Hepatocyte (in vitro differentiated cells): ENCODE measurements around the gene HMCN1. TPM values are rescaled to one million over a fixed set of nuclear protein-coding genes. Genes with fewer than 3 reads are reported as not detected.

ENCODE experiments used
- DNase-seq: peaks from one replicate; pipeline ENCODE4 v3.0.0-alpha.2; 2016; ENCODE audit warnings: low spot score
- H2AFZ ChIP-seq: fragments of 200-600 bp; sonication (generic); 2 replicates; pipeline ENCODE4 v1.6.0; 2016; ENCODE audit warnings: antibody characterized with exemption, mild to moderate bottlenecking
- H3K27ac ChIP-seq: fragments of 200-600 bp; sonication (generic); 2 replicates; pipeline ENCODE4 v1.5.1; 2016; ENCODE audit warnings: mild to moderate bottlenecking
- H3K27me3 ChIP-seq: fragments of 200-600 bp; sonication (generic); 2 replicates; pipeline ENCODE4 v1.6.1; 2016
- H3K36me3 ChIP-seq: fragments of 200-600 bp; sonication (generic); replicated peaks from 2 replicates; pipeline ENCODE4 v1.5.1; 2016; ENCODE audit warnings: low read depth; ENCODE audit not compliant: insufficient read depth
- H3K4me1 ChIP-seq: fragments of 200-600 bp; sonication (generic); 2 replicates; pipeline ENCODE4 v1.5.1; 2016; ENCODE audit warnings: mild to moderate bottlenecking, moderate library complexity; ENCODE audit not compliant: insufficient read depth
- H3K4me2 ChIP-seq: fragments of 200-600 bp; sonication (generic); 2 replicates; pipeline ENCODE4 v1.6.0; 2016
- H3K4me3 ChIP-seq: fragments of 200-600 bp; sonication (generic); 2 replicates; pipeline ENCODE4 v1.5.1; 2016; ENCODE audit warnings: mild to moderate bottlenecking
- H3K79me2 ChIP-seq: fragments of 200-600 bp; sonication (generic); 2 replicates; pipeline ENCODE4 v1.6.0; 2017; ENCODE audit warnings: mild to moderate bottlenecking
- H3K9me2 ChIP-seq: fragments of 200-600 bp; sonication (generic); replicated peaks from 2 replicates; pipeline ENCODE4 v1.6.0; 2017; ENCODE audit warnings: mild to moderate bottlenecking; ENCODE audit not compliant: insufficient read depth
- H3K9me3 ChIP-seq: fragments of 200-600 bp; sonication (generic); 2 replicates; pipeline ENCODE4 v1.5.1; 2016; ENCODE audit warnings: low read depth, mild to moderate bottlenecking
- H4K20me1 ChIP-seq: fragments of 200-600 bp; sonication (generic); 2 replicates; pipeline ENCODE4 v1.6.0; 2016; ENCODE audit warnings: mild to moderate bottlenecking; ENCODE audit not compliant: insufficient read depth, poor library complexity, severe bottlenecking
- EZH2 ChIP-seq: fragments of 200-600 bp; sonication (generic); IDR thresholded peaks from 2 replicates; pipeline ENCODE4 v1.6.1; 2016; ENCODE audit warnings: antibody characterized with exemption, mild to moderate bottlenecking, borderline replicate concordance
- EZH2phosphoT487 ChIP-seq: fragments of 200-600 bp; sonication (generic); IDR thresholded peaks from one replicate; pipeline ENCODE4 v1.6.1; 2018; ENCODE audit warnings: antibody characterized with exemption, mild to moderate bottlenecking, low read depth, moderate library complexity; ENCODE audit not compliant: unreplicated experiment, severe bottlenecking
- WGBS: methylation state at CpG from one replicate; pipeline ENCODE4 v1.1.6; 2016; ENCODE audit warnings: low lambda C conversion rate; ENCODE audit errors: missing lambda C conversion rate; 5-methylcytosine and 5-hydroxymethylcytosine counted together
- polyA plus RNA-seq: library from polyadenylated mRNA; unstranded; fragments of >200 nt; fragmentation: Nextera tagmentation; extraction: Ambion mirVana; gene quantifications from 2 replicates; pipeline ENCODE4 v1.2.1, GENCODE V29; 2016
- total RNA-seq: library from RNA; depleted of rRNA; stranded (reverse); fragments of >200 nt; gene quantifications from 2 replicates; pipeline ENCODE4 v1.2.3, GENCODE V29; 2014
- TF ChIP-seq, protein P1 (sequence below): fragments of 200-600 bp; sonication (generic); IDR thresholded peaks from 2 replicates; pipeline ENCODE4 v1.5.1; 2016; ENCODE audit warnings: antibody characterized with exemption, mild to moderate bottlenecking; ENCODE audit not compliant: poor library complexity

The HMCN1 gene
- total and polyA plus RNA-seq, 2 experiments from 2014 or later, result 2.3 to 13.4 TPM

DNA sequence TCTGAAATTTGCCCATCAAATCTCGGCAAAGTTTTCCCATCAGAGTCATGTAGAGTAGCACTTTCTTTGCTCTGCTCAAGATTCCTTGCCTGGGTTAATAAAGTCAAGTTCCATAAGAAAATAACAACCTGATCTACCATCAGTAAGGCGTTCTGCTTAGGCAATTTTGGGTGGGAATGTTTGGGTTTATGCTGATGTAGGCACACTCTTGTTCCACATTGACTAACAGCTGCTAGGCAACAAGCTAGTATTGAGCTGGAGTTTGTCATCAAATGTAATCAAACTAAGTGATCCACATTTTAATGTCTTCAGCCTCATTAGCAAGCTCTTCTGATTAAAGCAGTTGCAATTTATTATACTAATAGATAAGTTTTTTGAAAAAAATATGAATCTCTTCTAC is 12.1 kb upstream of the HMCN1 start:
- no peaks in the 10 kb centered on the region for H3K9me3 ChIP-seq
- 89% methylated on average over 2 of the region's 2 CpGs for WGBS
- H3K79me2 ChIP-seq, result no peaks in the 10 kb centered on the region
- H3K4me2 ChIP-seq, result no peak overlapping the region
- no peaks in the 10 kb centered on the region for H3K4me1 ChIP-seq
- TF ChIP-seq, protein P1, sequence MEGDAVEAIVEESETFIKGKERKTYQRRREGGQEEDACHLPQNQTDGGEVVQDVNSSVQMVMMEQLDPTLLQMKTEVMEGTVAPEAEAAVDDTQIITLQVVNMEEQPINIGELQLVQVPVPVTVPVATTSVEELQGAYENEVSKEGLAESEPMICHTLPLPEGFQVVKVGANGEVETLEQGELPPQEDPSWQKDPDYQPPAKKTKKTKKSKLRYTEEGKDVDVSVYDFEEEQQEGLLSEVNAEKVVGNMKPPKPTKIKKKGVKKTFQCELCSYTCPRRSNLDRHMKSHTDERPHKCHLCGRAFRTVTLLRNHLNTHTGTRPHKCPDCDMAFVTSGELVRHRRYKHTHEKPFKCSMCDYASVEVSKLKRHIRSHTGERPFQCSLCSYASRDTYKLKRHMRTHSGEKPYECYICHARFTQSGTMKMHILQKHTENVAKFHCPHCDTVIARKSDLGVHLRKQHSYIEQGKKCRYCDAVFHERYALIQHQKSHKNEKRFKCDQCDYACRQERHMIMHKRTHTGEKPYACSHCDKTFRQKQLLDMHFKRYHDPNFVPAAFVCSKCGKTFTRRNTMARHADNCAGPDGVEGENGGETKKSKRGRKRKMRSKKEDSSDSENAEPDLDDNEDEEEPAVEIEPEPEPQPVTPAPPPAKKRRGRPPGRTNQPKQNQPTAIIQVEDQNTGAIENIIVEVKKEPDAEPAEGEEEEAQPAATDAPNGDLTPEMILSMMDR, result no peak
- no peak for TF ChIP-seq EZH2
- no peak for TF ChIP-seq EZH2phosphoT487
- H3K27me3 ChIP-seq, result no peaks in the 10 kb centered on the region
- H3K36me3 ChIP-seq, result no peaks in the 10 kb centered on the region
- H4K20me1 ChIP-seq, result no peaks in the 10 kb centered on the region
- H3K4me3 ChIP-seq, result no peak overlapping the region
- no peaks in the 10 kb centered on the region for H3K9me2 ChIP-seq
- H2AFZ ChIP-seq, result no peak overlapping the region
- H3K27ac ChIP-seq, result no peak overlapping the region
- DNase-seq, result no peak

DNA sequence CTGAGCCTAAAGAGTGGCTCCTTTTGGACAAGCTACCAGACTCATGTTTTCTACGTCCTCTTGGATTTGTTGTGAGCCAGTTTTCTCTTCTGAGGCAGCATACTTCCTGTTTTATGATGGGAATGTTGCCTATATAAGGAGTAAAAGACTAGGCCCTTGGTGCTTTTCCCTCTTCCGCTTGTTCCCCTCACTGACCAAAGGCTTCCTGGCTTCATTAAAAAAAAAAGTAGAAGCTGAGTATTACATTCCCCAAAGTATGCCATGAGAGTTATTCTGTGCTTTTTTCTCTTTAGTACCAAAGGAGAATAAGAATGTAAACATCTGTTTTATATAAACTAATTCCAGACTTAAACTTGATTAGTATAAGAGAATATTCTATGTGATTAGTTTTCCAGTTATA is 6.5 kb upstream of the HMCN1 start:
- no peak for DNase-seq
- no peaks in the 10 kb centered on the region for H3K79me2 ChIP-seq
- TF ChIP-seq EZH2phosphoT487, result no peak
- TF ChIP-seq, protein P1, result no peak
- no peak for TF ChIP-seq EZH2

DNA sequence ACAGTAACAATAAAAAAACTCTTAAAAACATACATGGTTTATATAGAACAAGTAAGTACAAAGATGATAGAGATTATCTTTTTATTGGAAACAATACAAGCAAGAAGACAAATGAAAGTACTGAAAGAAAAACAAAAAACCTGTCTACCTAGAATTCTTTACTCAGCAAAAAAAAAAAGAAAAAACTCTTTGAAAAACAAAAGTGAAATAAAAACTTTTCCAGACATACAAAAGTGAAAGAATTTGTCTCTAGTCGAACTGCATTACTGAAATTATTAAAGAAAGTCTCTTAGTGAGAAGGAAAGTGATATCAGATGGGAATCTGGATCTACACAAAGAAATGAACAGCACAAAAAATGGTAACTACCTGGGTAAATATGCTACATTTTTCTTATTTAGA is 2.7 kb upstream of the HMCN1 start:
- no peak for TF ChIP-seq EZH2
- no peak for TF ChIP-seq EZH2phosphoT487
- TF ChIP-seq, protein P1, result no peak
- peaks cover 5% of the 10 kb centered on the region for H3K27me3 ChIP-seq
- DNase-seq, result no peak
- H2AFZ ChIP-seq, result no peak overlapping the region
- H3K36me3 ChIP-seq, result no peaks in the 10 kb centered on the region
- WGBS, result 70% methylated on average over 1 of the region's 1 CpG
- H3K9me2 ChIP-seq, result no peaks in the 10 kb centered on the region
- H3K4me1 ChIP-seq, result no peaks in the 10 kb centered on the region
- H4K20me1 ChIP-seq, result no peaks in the 10 kb centered on the region
- no peak overlapping the region for H3K4me2 ChIP-seq
- H3K79me2 ChIP-seq, result no peaks in the 10 kb centered on the region
- H3K9me3 ChIP-seq, result no peaks in the 10 kb centered on the region
- no peak overlapping the region for H3K4me3 ChIP-seq
- H3K27ac ChIP-seq, result no peak overlapping the region

More for the DNA sequence above, 6.5 kb upstream of the HMCN1 start:
- no peaks in the 10 kb centered on the region for H3K9me3 ChIP-seq
- peaks cover 1% of the 10 kb centered on the region for H3K27me3 ChIP-seq
- H3K27ac ChIP-seq, result no peak overlapping the region
- no peaks in the 10 kb centered on the region for H4K20me1 ChIP-seq
- WGBS, result 82% methylated on average over 2 of the region's 2 CpGs
- no peak overlapping the region for H2AFZ ChIP-seq
- no peak overlapping the region for H3K4me2 ChIP-seq
- H3K9me2 ChIP-seq, result no peaks in the 10 kb centered on the region
- no peaks in the 10 kb centered on the region for H3K36me3 ChIP-seq
- H3K4me1 ChIP-seq, result no peaks in the 10 kb centered on the region
- no peak overlapping the region for H3K4me3 ChIP-seq

DNA sequence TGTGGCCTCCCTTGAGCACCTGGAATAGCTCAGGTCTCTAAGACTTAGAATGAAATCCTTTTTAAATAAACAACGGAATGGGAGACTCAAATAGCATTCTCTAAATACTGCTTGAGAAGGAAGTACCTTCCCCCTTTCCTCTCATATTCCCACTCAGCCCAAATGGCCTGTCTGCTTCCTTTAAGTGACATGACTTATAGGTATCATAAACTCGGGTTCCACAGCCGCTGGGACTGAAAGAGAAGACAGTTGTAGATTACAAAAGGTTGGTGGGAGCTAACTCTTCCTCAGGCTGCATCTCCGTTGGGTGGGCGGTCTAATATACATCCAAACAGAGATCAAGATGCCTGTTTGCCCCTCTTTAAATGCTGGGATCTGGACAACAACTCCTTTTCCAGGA is 1.2 kb upstream of the HMCN1 start:
- no peak for DNase-seq
- Histone ChIP-seq H3K9me2 (no peaks in the 10 kb centered on the region), H3K4me3 (no peak overlapping the region), H3K9me3 (no peaks in the 10 kb centered on the region), H3K79me2 (no peaks in the 10 kb centered on the region), H2AFZ (no peak overlapping the region), H3K4me1 (no peaks in the 10 kb centered on the region), H4K20me1 (no peaks in the 10 kb centered on the region), H3K27me3 (peaks cover 5% of the 10 kb centered on the region), H3K27ac (no peak overlapping the region), H3K36me3 (no peaks in the 10 kb centered on the region), H3K4me2 (no peak overlapping the region)
- 51% methylated on average over 5 of the region's 5 CpGs for WGBS
- TF ChIP-seq, protein P1, result no peak
- TF ChIP-seq EZH2phosphoT487 (no peak), EZH2 (no peak)
